DOHH2 (cell line): ENCODE measurements around the gene THBD.

Source experiments
- H3F3A ChIP-seq: fragments of 200-600 bp; sonication (generic), shearing (Covaris generic); 2 replicates; pipeline ENCODE4 v1.6.0; 2016; ENCODE audit warnings: antibody characterized with exemption, mild to moderate bottlenecking; ENCODE audit not compliant: control insufficient read depth, insufficient read depth
- H3K27ac ChIP-seq: fragments of 200-600 bp; sonication (generic); 2 replicates; pipeline ENCODE4 v1.5.1; 2014; ENCODE audit warnings: low read depth, mild to moderate bottlenecking, low read length, moderate library complexity
- H3K27me3 ChIP-seq: fragments of 200-600 bp; sonication (generic); 2 replicates; pipeline ENCODE4 v1.6.1; 2014; ENCODE audit warnings: mild to moderate bottlenecking, low read length, mixed read lengths; ENCODE audit not compliant: control insufficient read depth
- H3K36me3 ChIP-seq: fragments of 200-600 bp; sonication (generic); 2 replicates; pipeline ENCODE4 v1.6.1; 2014; ENCODE audit warnings: mild to moderate bottlenecking, low read length, moderate library complexity, mixed read lengths; ENCODE audit not compliant: control insufficient read depth
- H3K4me1 ChIP-seq: fragments of 200-600 bp; sonication (generic); 2 replicates; pipeline ENCODE4 v1.6.1; 2014; ENCODE audit warnings: mild to moderate bottlenecking, low read length, mixed read lengths; ENCODE audit not compliant: control insufficient read depth
- H3K4me2 ChIP-seq: fragments of 200-600 bp; sonication (generic); 2 replicates; pipeline ENCODE4 v1.6.0; 2014; ENCODE audit warnings: mild to moderate bottlenecking, low read length, moderate library complexity
- H3K4me3 ChIP-seq: fragments of 200-600 bp; sonication (generic); 2 replicates; pipeline ENCODE4 v1.5.1; 2014; ENCODE audit warnings: mild to moderate bottlenecking, low read length, mixed read lengths
- H3K79me2 ChIP-seq: fragments of 200-600 bp; sonication (generic); 2 replicates; pipeline ENCODE4 v1.6.1; 2014; ENCODE audit warnings: mild to moderate bottlenecking, low read length, mixed read lengths; ENCODE audit not compliant: control insufficient read depth
- H3K9me2 ChIP-seq: fragments of 200-600 bp; sonication (generic); replicated peaks from 2 replicates; pipeline ENCODE4 v1.6.1; 2014; ENCODE audit warnings: mild to moderate bottlenecking, low read length, mixed read lengths; ENCODE audit not compliant: control insufficient read depth
- H3K9me3 ChIP-seq: fragments of 200-600 bp; sonication (generic); 2 replicates; pipeline ENCODE4 v1.6.1; 2014; ENCODE audit warnings: antibody characterized with exemption, low read length, mixed read lengths; ENCODE audit not compliant: control insufficient read depth, insufficient read depth
- H4K20me1 ChIP-seq: fragments of 200-600 bp; sonication (generic); 2 replicates; pipeline ENCODE4 v1.6.0; 2014; ENCODE audit warnings: low read depth, mild to moderate bottlenecking, antibody characterized with exemption, low read length, moderate library complexity; ENCODE audit not compliant: control insufficient read depth, insufficient read depth
- CTCF ChIP-seq: fragments of 200-600 bp; sonication (generic); IDR thresholded peaks from one replicate; pipeline ENCODE4 v1.5.1; 2014; ENCODE audit warnings: antibody characterized with exemption, mild to moderate bottlenecking, low read depth, low read length; ENCODE audit not compliant: poor library complexity, severe bottlenecking
- EZH2phosphoT487 ChIP-seq: fragments of 200-600 bp; sonication (generic); IDR thresholded peaks from 2 replicates; pipeline ENCODE4 v1.6.1; 2017; ENCODE audit warnings: borderline replicate concordance, mild to moderate bottlenecking, antibody characterized with exemption, low read length, moderate library complexity, mixed read lengths

The THBD gene

GRCh38 chr20:22998476-22998875 lies 51.0 kb downstream of the THBD start:
- Histone ChIP-seq H3K4me1 (no peaks in the 10 kb centered on the region), H4K20me1 (no peaks in the 10 kb centered on the region), H3F3A (no peaks in the 10 kb centered on the region), H3K4me2 (no peak overlapping the region), H3K9me2 (no peaks in the 10 kb centered on the region), H3K27me3 (no peaks in the 10 kb centered on the region), H3K9me3 (no peaks in the 10 kb centered on the region), H3K27ac (no peak overlapping the region), H3K79me2 (no peaks in the 10 kb centered on the region), H3K4me3 (no peak overlapping the region), H3K36me3 (no peaks in the 10 kb centered on the region)
- TF ChIP-seq EZH2phosphoT487 (no peak), CTCF (no peak)

- Histone ChIP-seq H3K4me1 (no peaks in the 10 kb centered on the region), H3K79me2 (no peaks in the 10 kb centered on the region), H3K36me3 (no peaks in the 10 kb centered on the region), H3F3A (no peaks in the 10 kb centered on the region), H3K4me2 (no peak overlapping the region), H3K9me3 (no peaks in the 10 kb centered on the region), H3K27me3 (no peaks in the 10 kb centered on the region), H3K27ac (no peak overlapping the region), H3K9me2 (no peaks in the 10 kb centered on the region), H4K20me1 (no peaks in the 10 kb centered on the region), H3K4me3 (no peak overlapping the region)
- no peak for TF ChIP-seq CTCF
- no peak for TF ChIP-seq EZH2phosphoT487
Observed at GRCh38 chr20:22995923-22996322, 53.5 kb downstream of the THBD start.
